Calu3 (cell line): ENCODE data around the gene HNRNPC. TPM values are rescaled to one million over a fixed set of nuclear protein-coding genes. Genes with fewer than 3 reads are reported as not detected.

ENCODE experiments used
- BruUV-seq: library from RNA; stranded (reverse); fragments of 400-500 nt; replicated peaks from 2 replicates; lab custom pipeline; 2021; lab: Mats Ljungman, UMichigan
- CTCF ChIA-PET: fragments of 300-600 bp; sonication (Branson Sonifier 250); formaldehyde crosslinking; loops from one replicate; lab custom pipeline; 2022; ENCODE audit warnings: antibody characterized with exemption; lab: Charles Lee
- DNase-seq: peaks from one replicate; pipeline ENCODE4 v3.0.0; 2022
- H3K27ac Mint-ChIP-seq: one replicate; pipeline ENCODE4 v1.8.0; 2022; ENCODE audit warnings: mixed read lengths; ENCODE audit not compliant: unreplicated experiment
- H3K27me3 Mint-ChIP-seq: one replicate; pipeline ENCODE4 v1.8.0; 2022; ENCODE audit warnings: mixed read lengths; ENCODE audit not compliant: unreplicated experiment
- H3K36me3 Mint-ChIP-seq: one replicate; pipeline ENCODE4 v1.8.0; 2022; ENCODE audit warnings: mild to moderate bottlenecking, moderate library complexity, mixed read lengths; ENCODE audit not compliant: insufficient read depth, unreplicated experiment
- H3K4me1 Mint-ChIP-seq: one replicate; pipeline ENCODE4 v1.8.0; 2022; ENCODE audit warnings: mild to moderate bottlenecking, low read depth, mixed read lengths; ENCODE audit not compliant: unreplicated experiment
- H3K4me3 Mint-ChIP-seq: one replicate; pipeline ENCODE4 v1.8.0; 2022; ENCODE audit warnings: mild to moderate bottlenecking, low read depth, moderate library complexity, mixed read lengths; ENCODE audit not compliant: unreplicated experiment
- H3K9me3 Mint-ChIP-seq: one replicate; pipeline ENCODE4 v1.8.0; 2022; ENCODE audit warnings: low read depth, mixed read lengths; ENCODE audit not compliant: unreplicated experiment
- CTCF ChIP-seq: fragments of 200-600 bp; IDR thresholded peaks from one replicate; pipeline ENCODE4 v1.8.0; 2022; ENCODE audit warnings: antibody characterized with exemption; ENCODE audit not compliant: unreplicated experiment
- intact Hi-C: fragments of 100-400 bp; cut with micrococcal nuclease; formaldehyde crosslinking; loops from one replicate; pipeline ENCODE4 v1.10.0; 2022; ENCODE audit not compliant: unreplicated experiment
- total RNA-seq: library from RNA; stranded (reverse); gene quantifications from 2 replicates; pipeline ENCODE4 v1.2.3, GENCODE V29; 2022

Gene HNRNPC
- total RNA-seq, 1 experiment from 2014 or later: 476 TPM

- peaks cover 29% of the 10 kb centered on the region for H3K4me1 Mint-ChIP-seq
- TF ChIP-seq CTCF: no peak
- no peaks in the 10 kb centered on the region for H3K27me3 Mint-ChIP-seq
- H3K9me3 Mint-ChIP-seq: no peaks in the 10 kb centered on the region
- no peak for DNase-seq
- peaks cover 93% of the 10 kb centered on the region for H3K36me3 Mint-ChIP-seq
- peak overlapping the region; percentile 55 for H3K27ac Mint-ChIP-seq
- no TSS peak for BruUV-seq
- intact Hi-C loops: no loop called here
- CTCF ChIA-PET: no interaction called here
- no peak overlapping the region for H3K4me3 Mint-ChIP-seq
These were observed 57.7 kb downstream of the HNRNPC start for GRCh38 chr14:21211509-21211908.

DNA sequence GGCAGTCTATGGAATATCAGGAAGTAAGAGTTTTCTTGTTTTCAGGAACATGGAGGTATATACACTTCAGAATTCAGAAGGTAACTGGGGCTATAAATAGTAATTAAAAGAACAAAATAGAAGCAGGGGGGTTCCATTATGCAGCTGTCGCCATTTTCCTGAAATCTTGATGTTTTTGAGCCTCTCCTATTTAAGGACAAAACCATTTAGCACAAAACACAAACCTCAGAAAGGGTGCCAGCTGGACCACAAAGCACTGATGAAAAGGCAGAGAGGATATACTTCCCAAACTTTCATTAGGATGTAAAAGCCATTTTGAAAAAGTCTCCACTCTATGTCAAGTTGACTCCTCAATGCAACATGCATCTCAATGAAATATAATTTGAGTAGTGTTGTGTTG is 59.2 kb downstream of the HNRNPC start:
- TF ChIP-seq CTCF: no peak
- CTCF ChIA-PET: no interaction called here
- intact Hi-C loops: no loop called here
- H3K9me3 Mint-ChIP-seq: no peaks in the 10 kb centered on the region
- no peaks in the 10 kb centered on the region for H3K27me3 Mint-ChIP-seq
- DNase-seq: no peak
- H3K4me1 Mint-ChIP-seq: peaks cover 22% of the 10 kb centered on the region
- no TSS peak for BruUV-seq
- H3K27ac Mint-ChIP-seq: no peak overlapping the region
- H3K4me3 Mint-ChIP-seq: no peak overlapping the region
- H3K36me3 Mint-ChIP-seq: peaks cover 93% of the 10 kb centered on the region

DNA sequence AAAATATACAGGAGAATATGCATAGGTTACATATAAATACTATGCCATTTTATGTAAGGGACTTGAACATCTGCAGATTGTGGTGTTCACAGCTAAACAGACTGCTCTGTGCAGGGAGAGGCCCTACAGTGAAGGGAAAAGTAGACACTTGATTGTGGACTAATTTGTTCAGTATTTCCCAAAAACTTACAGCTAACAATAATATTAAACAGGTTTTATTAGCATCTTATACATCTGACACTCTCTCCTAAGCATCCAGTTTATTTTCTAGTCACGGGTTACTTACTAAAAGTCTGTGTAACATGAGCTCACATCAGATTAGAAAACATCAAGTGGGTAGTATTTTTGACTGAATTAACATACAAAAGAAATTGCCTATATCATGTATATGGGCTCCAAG is 60.1 kb downstream of the HNRNPC start:
- BruUV-seq: no TSS peak
- Mint-ChIP-seq H3K36me3 (peaks cover 94% of the 10 kb centered on the region), H3K9me3 (no peaks in the 10 kb centered on the region), H3K4me1 (peaks cover 20% of the 10 kb centered on the region), H3K27me3 (no peaks in the 10 kb centered on the region), H3K4me3 (no peak overlapping the region), H3K27ac (no peak overlapping the region)
- no peak for TF ChIP-seq CTCF
- CTCF ChIA-PET: interaction anchor here (0.6 kb wide), 1 partner anchor 19 kb away, joined by 3 read pairs; no protein-coding TSS in a partner anchor
- intact Hi-C loops: no loop called here
- DNase-seq: no peak

DNA sequence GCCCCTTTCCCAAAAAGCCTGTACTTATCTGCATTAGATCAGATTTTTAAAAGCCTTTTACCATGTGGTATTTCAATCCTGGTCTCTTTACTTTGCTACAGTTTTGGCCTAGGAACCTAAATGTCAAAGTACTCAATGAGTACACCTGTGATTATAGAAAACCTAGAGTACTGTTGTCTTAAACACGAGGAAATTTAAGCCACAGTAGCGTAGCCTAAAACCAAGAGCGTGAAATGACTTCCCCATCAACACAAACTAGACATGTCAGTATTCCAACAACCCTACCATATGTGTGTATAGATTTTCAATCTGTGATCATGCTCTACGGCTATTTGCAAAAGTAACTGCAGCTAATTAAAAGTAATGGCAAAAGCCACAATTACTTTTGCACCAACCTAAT is 60.7 kb downstream of the HNRNPC start:
- Mint-ChIP-seq H3K9me3 (no peaks in the 10 kb centered on the region), H3K4me3 (no peak overlapping the region), H3K27ac (no peak overlapping the region), H3K36me3 (peaks cover 94% of the 10 kb centered on the region), H3K27me3 (no peaks in the 10 kb centered on the region), H3K4me1 (peaks cover 22% of the 10 kb centered on the region)
- BruUV-seq: no TSS peak
- TF ChIP-seq CTCF: no peak
- no peak for DNase-seq
- intact Hi-C loops: no loop called here
- CTCF ChIA-PET: no interaction called here
